Dedifferentiated amniotic fluid mesenchymal stem cell (primary cell): ENCODE results near the gene KRTAP25-1.

Experiments used
- DNase-seq: peaks from one replicate; pipeline ENCODE4 v3.0.0-alpha.2; 2016; ENCODE audit errors: extremely low spot score

Gene KRTAP25-1, protein sequence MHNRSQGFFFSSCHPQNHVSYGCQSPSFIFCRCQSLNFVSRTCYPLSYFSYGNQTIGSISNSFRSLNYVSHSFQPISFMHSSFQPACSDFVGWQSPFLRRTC

DNA sequence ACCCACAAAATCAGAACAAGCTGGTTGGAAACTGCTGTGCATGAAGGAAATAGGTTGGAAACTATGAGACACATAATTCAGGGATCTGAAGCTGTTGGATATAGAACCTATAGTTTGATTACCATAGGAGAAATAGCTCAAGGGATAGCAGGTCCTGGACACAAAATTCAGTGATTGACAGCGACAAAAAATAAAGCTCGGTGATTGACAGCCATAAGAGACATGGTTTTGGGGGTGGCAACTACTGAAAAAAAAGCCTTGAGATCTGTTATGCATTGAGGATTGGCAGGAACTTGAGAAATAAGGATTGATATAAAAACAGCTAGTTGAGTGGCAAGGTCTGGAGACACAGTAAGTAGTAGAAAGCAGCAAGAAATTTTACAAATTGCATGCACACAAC lies at the start of gene KRTAP25-1:
TSS of gene KRTAP25-1 (minus strand) at position 300 of the 400 bp plus-strand sequence. CDS start at position 276, 24 bp downstream.
- DNase-seq, result no peak

DNA sequence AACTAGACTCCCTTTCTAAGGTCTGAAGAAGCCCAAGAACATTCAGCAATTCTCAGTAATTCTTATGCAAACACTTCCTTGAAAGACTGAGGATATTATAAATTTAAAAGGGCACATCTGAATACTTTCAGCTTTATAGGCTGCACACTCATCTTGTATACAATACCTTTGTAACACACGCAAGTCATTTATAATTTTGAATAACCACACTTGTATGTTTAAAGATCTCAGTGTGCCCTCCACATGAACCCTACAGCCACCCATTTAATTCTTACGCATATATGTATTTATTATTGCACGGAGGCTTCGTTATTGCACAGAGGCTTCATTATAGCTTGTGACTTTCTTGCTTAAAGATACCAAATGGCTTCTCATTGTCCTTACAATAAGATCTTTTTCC lies 49.4 kb upstream of the KRTAP25-1 start:
- DNase-seq, result no peak

DNA sequence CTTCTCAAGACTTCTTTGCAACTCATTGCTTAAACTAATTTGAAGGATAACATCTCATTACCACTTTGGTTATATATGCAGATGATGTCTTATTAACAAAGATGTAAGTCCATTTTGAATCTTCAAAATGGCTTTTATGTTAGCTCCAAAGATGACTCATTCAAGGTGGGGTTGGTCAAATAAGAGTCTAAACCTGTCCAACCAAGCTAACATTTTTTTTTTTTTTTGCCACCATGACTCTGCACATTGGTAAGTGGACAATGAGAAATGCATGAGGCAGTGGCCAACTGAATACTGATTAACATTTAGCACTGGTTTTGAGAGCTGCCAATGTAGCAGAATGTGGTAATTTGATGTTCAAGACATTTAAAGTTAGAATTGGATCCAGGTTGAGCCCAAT lies 48.5 kb upstream of the KRTAP25-1 start:
- no peak for DNase-seq

DNA sequence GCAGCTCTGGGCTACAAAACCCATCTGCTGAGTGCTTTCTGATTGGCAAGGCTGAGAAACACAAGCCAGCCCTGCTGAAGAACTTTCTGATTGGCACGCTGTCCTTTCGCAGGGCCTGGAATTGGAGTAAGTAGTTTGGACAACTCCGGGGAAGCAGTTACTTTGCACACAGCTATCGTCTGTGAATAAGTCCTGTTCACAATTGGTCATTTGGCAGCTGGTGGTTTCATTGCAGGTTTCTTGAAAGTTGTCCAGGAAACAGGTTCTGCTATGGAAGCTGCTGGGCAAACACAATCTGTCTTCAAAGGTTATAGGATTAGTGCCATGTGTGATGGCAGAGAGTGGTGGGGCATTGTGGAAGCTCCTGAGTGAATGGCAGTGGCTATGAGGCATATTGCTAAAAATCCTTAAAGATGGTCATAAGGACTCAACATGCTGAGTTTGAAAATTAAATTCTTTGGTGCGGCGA lies 48.0 kb upstream of the KRTAP25-1 start, which contains the start of gene KRTAP27-1:
TSS of gene KRTAP27-1 (minus strand) at position 419 of the 469 bp plus-strand sequence. CDS start at position 393, 26 bp downstream.
- no peak for DNase-seq

DNA sequence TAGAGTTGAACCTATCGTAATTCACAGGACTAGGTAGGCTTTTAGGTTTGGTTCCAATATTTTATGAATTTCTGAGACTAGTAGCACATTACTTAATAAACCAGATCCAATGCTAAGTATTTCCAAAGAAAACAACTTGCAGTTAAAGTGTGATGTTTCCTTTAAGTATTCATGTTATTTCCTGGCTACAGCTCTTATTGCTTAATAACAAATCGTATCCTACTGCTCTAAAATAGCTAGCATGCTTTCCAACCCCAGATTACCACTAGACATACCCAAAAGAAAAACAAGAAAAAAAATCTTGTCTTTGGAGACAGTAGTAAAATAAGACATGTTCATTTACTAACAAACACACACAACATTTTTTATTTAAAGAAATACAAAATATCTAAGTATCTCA lies 47.3 kb upstream of the KRTAP25-1 start:
- no peak for DNase-seq

DNA sequence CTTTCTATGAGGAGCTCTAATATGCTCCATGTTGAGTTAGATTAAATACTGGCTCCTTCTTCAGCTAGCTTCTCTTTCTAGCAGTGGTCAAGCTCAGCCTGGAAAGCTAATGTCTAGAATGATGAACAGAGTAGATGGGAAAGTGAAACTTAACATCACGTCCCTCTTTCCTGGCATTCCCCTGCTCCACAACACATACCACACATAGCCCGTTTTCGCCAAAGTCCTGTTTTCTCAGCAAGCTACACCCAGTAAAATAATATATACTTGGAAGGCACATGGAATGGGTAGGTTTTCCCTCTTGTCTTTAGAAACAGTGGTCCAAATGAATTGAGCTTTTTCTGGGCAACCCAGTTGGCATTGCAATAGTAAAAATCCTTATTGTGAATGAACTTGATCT lies 44.4 kb upstream of the KRTAP25-1 start:
- DNase-seq, result no peak

DNA sequence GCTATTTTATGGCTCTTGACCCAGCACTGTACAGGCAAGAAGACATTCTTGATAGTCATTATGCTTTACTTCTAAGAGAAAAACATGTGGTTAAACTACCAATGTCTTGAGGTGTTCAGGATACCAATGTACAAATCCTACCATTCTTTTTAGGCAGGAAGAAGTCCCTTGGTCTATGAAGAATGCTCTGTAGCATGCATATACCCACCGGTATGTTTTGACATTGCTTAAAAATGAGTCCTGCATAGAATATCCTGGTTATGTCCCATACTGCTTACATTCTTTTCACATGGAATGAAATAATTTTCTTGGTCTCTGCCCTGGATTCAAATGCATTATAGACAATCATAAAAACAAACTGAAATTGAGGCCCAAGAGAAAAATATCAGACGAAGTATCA lies 43.4 kb upstream of the KRTAP25-1 start:
- DNase-seq, result no peak

DNA sequence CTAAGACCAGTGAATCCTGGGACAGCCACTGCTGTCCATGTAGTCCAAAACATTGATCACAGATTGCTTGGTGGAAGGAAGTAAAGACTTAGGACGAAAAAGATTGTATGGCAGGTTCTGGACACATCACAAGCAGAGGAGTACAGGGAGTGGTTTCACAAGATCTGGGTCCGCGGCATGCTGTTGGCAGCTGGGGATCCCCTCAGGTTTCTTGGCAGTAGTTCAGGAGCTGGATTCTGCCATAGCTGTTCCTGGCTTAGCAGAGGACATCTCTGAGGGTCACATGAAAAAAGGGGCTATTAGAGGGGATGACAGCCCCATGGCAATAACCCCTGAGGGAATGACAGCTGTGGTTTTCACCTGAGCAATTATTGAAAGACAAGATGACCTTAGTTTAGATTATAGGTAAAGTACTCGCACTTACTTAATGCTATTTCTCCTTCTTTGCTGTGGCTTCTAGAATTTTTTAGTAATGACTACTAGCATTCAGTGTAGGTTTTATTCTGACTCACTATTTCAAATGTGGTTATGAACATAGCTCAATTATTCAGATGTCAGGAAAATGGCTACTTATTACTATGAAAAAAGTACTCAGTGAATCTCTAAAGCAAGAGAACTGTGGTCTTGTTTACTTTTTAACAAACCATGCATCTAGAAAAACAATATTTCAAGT lies 40.0 kb upstream of the KRTAP25-1 start:
- DNase-seq, result no peak

DNA sequence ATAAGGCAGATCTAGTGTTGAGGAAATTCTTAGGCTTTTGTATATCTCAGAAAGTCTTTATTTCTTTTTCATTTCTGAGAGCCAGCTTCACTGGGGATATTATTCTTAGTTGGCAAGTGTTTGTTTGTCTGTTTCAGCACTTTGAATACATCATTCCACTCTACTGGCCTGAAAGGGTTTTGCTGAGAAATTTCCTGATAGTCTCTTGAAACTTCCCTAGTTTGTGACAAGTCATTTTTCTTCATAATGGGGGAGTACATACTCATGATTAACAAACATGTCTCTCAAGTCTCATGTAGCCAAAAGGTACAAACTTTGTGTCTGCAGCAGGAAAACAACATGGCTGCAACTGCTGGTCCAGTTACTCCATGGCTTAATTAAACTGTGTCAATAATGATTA lies 37.1 kb upstream of the KRTAP25-1 start:
- no peak for DNase-seq

DNA sequence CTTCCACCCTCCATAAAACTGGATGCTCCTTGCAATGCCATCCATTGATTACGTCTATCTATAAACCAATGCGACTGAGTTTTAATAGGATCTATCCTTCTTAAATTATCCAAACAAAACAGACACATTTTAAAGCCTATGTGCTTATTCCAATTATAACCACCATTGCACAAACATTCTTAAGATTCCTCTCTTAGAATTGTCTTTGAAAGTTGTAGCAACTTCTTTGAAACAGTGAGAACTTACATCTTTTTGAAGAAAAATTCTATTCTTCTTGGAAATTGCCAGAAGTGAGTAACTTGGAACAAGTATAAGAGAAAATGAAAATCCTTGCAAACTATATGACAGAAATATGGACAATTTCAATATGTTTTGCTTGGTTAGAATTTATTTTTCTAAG lies 30.9 kb upstream of the KRTAP25-1 start, which contains the start of gene KRTAP26-1:
TSS of gene KRTAP26-1 (minus strand) at position 101 of the 400 bp plus-strand sequence. CDS start 280 bp downstream, outside the sequence.
- DNase-seq, result no peak

DNA sequence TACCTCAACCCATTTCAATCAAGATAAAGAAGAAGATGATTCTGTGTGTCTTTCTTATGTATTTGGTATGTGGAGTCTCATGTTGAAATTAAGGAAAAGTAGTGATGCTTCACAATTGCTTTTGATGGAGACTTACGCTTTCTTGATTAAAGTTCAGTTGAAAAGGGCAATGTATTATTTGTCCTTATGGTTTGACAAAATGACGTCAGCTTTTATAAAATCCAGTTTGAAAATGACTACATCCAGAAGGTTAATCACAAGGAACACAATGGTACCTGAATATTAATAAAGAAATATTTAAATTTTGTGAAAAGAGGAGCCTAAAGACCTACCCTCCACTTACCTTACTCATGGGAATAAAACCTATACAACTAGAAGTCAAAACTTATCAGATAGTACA lies 26.4 kb upstream of the KRTAP25-1 start:
- DNase-seq, result no peak

DNA sequence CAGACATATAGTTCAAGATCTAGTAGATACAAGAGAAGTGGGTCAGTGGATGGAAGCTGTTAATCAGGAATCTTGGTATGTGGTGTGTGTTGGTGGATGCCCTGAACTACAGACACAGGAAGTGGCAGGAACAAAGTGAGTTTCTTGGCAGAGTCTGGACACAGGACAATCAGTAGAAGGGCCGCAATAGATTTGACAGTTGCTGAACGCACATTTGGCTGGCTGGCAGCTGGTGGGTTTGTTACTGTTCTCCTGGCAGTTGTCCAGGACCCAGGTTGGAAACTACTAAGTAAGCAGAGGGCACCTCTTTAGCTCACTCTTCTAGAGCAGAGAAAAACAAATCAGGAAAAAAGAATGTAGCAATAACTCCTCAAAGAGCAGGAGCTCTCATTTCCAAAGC lies 17.6 kb upstream of the KRTAP25-1 start:
- DNase-seq, result no peak

DNA sequence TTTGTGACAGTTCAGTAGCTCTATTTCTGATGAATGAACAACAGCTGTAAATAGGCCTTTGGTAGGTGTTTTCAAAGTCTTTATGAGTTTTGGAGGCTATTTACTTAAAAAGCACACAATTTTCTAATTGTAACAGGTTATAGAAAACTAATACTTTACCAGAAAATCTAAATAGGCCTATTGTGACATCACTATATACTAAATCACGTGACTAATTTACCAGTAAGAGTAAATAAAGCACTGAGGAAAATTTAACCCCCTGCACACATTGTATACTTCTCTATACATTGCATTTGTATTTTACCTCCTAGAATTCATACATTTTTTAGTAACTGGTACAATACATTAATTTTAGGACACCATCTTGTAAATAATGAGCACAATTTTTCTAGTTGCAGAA lies 15.8 kb upstream of the KRTAP25-1 start:
- no peak for DNase-seq

DNA sequence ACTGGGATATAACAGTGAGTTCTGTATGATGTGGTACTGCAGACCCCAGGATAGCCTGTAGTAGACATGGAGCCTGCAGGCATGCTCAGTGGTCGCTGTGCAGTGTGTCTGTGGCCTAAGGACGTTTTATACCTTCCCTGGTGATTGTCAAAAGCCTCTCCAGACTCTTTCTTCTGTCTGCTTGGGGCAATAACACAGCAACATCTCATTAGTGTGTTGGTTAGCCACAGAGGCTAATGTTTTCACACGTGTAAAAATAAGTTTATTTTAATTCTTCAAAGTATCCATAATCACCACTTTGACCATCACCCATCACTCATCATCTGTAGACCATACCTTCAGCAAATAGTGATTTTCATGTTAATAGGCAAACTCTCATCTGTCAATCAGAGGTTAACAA lies 6.5 kb downstream of the KRTAP25-1 start, which contains the start of gene KRTAP24-1:
TSS of gene KRTAP24-1 (minus strand) at position 101 of the 400 bp plus-strand sequence. CDS start at position 83, 18 bp downstream.
- no peak for DNase-seq

DNA sequence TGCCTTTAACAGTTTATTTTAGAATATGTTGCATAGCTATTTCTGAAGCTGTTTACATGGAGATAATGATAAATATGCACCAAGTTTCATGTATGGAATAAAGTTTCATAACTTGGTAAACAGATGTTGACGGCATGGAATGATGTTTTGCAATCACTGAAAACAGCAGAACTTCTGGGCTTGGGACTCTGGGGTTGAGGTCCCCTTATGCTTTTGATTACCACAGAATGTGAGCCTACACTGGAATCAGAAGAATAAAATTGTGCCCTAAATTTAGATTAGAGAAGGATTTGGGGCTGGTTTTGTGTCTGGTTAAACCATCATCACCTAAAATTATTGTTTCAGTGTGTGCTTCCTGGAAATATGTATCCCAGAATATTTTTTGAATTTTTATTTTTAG lies 17.7 kb downstream of the KRTAP25-1 start:
- DNase-seq, result no peak

DNA sequence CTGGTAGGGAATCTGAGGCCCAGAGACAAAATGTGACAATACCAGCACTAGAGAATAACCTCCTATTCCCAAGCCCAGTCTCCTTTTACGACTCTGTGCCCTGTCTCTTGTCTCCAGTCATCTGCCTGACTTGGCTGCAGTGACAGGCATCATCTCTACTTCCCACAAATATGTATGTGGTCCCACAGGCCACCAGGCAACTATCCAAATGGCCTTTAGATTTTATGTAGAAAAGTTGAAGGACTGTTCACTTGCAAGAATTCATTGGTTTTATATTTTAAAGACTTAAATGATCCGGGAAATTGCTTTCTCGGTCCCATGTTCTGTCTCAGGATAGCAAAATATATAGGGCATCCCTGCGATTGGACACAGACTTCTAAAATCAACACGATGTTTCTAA lies 18.2 kb downstream of the KRTAP25-1 start:
- no peak for DNase-seq

DNA sequence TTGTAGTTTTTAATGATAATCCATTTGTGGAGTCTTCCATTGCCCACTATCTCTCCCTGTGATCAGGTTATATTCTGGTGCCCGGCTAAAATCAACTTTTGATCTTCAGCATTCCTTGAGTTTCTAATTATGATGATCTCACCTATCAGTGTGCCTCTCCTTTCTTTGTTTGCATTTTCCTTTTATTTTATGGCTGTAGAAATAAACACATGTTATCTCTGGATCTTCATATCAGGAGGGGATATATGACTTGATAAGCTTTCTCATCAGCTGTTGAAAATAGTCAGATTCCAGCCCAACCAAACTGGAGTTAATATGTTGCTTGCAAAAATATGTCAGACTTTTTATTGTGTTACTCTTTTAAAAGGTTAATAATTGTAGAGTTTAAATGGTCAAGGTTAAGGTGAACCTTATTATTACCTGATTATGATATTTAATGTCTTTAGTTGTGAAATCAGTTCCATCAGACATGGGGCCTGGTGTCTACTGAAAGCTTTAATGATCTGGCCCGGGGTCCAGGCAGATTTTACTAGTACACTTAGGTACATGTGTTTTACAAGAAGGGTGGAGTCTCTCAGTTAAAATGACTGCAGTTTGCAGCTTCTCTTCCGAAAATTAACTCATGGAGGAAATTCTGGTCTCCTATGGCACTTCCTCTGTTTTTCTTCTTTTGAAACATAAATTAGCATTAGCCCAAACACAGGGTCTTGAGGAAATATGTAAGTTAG lies 19.3 kb downstream of the KRTAP25-1 start:
- DNase-seq, result no peak

DNA sequence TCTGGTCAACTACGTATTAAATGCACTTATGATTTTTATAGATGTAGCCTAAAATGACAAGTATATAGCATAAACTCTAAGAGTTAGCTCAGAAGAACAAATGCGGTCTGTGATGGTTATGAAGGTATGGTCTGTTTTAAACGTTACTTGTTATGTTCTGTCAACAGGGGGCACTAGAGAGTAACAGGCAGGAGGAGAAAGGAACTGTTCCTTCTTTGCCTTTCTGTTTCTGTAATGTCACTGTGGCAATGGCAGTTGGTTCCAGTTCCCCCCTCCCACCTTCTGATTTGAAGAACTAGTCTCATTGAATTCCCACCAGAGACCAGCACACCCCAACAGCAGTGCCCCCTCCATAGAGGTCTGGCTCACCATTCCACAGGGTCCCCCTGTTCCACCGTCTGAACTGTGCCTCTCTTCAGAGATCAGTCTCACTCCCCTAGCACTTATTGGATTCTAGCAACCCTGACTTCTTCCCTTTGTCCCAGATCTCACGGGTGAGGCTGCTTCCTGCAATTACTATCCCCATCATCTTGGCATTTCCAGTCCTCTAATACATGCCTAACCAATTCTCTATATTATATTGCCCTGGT lies 20.6 kb downstream of the KRTAP25-1 start:
- no peak for DNase-seq

DNA sequence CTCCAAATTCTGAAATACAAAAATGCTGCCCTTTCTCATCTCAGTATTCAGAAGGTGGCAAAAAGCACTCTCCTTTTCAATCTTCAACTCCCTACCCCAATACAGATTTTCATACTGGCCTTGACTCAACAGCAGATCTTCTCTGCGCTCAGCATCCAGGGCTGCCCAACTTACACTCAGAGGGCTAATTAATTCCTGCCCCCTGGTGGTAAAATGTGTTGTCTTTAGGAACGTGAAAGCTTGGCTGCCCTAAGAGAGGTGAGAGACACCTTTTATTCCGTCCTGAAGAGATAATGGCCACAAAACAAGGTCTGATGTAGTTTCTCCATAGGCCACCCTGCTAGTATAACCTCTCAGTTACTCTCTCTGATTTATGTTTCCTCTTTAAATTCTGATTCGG lies 31.5 kb downstream of the KRTAP25-1 start:
- no peak for DNase-seq

DNA sequence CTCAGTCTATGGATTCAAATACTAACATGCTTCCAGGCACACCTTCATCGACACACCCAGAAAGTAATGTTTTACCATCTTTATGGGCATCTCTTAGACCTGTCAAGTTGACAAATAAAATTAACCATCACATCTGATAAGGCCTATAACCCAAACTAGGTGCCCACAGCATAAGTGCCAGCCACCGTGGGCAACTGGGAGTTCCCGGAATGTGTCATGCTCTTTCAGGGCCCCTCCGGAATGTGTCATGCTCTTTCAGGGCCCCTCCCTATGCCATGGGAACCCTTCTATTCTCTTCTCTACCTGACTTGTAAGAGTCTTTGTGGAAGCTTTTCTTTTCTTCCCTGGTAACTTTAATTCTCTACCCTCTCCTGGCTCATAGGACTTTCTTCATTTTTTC lies 33.2 kb downstream of the KRTAP25-1 start:
- DNase-seq, result no peak

DNA sequence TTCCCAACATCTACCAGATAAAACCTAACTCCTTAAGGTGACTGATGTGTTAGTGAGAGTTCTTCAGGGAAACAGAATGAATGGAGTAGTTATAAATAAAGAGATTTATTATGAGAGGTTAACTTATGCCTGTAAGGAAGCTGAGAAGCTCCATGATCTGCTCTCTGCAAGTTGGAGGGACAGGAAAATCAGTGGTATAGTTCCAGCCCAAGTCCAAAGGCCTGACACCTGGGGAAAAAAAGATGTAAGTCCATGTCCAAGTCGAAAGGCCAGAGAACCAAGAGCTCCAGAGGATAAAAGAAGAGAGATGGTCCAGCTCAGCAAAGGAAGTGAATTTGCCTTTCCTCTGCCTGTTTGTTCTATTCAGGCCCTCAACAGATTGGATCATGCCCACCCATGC lies 33.6 kb downstream of the KRTAP25-1 start:
- no peak for DNase-seq

DNA sequence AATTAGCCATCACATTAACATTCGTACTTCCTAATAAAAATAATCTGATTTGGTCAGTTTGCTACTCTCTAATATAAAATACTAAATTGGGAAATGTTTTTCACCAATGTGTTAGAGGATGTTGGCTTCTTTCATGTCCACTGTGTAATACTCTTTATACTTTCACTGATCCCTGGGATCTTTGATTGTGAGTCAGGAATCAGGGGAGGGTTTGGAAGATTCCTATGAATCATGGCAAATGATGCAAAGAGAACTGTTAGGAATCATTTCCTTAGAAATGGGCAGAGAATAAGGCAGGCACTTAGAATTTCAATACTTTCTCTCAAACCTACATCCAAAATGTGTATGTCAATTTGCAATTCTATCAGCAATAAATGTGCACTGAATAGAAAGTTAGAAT lies 37.5 kb downstream of the KRTAP25-1 start:
- DNase-seq, result no peak
